HCT116 (cell line): Measurements from ENCODE around the gene AVPI1.
"Not testable (repeated sequence)": the region's sequence is repeated elsewhere in the genome, so short reads cannot be mapped to it uniquely, and the experiment has no call there.

Experiments
- POLR2A ChIP-seq: IDR thresholded peaks from 2 replicates; pipeline ENCODE4 v1.7.0; 2011; ENCODE audit warnings: borderline replicate concordance; ENCODE audit not compliant: insufficient read depth, insufficient read length; ENCODE audit errors: extremely low read depth
- RAD21 ChIP-seq: IDR thresholded peaks from 2 replicates; pipeline ENCODE4 v1.6.1; 2012; ENCODE audit warnings: low read depth, mild to moderate bottlenecking

DNA sequence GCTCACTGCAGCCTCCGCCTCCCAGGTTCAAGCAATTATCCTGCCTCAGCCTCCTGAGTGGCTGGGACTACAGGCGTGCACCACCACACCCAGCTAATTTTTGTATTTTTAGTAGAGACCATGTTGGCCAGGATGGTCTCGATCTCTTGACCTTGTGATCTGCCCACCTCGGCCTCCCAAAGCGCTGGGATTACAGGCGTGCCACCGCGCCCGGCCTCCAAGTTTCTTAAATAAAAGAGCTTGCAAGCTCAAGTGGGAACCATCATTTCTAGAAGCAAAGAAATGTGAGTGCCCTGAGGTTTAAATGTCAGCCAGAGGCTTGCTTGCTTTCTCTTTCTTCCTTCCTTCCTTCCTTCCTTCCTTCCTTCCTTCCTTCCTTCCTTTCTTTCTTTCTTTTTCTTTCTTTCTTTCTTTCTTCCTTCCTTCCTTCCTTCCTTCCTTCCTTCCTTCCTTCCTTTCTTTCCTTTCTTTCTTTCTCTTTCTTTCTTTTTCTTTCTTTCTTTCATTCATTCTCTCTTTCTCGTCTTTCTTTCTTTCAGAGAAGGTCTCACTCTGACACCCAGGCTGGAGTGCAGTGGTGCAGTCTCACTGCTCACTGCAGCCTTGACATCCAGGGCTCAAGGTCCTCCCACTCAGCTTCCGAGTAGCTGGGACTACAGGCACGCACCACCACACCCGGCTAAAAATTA is 44.4 kb downstream of the AVPI1 start:
- not testable (repeated sequence) for TF ChIP-seq POLR2A, RAD21
